ENCODE measurements around the gene REL. TPM values are rescaled to one million over a fixed set of nuclear protein-coding genes. Genes with fewer than 3 reads are reported as not detected.

The REL gene
- total RNA-seq, 1 donor from 2014 or later, result 29.1 TPM

DNA sequence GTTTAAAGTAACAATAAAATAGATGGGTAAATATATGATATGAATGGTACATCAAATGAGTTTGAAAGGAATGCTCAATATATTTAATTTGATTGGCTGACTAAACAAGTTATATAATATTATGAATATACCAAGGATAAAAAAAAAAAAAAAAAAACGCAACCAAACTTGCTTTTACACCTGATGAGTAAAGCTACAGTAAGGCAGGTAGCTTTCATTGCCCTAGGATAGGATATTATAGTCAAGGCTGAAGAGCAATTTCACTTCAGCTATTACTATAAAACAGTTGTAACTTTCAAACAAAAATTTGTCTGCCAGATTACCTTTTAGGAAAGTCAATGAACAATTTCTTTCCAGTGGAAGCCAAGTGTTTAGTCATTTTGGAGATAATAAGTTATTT lies 79.3 kb downstream of the REL start:
- no peak overlapping the region for H3K4me3 ChIP-seq
- H3K27me3 ChIP-seq, result no peaks in the 10 kb centered on the region
- ATAC-seq (no peak), DNase-seq (no peak)
- TF ChIP-seq, protein P1, sequence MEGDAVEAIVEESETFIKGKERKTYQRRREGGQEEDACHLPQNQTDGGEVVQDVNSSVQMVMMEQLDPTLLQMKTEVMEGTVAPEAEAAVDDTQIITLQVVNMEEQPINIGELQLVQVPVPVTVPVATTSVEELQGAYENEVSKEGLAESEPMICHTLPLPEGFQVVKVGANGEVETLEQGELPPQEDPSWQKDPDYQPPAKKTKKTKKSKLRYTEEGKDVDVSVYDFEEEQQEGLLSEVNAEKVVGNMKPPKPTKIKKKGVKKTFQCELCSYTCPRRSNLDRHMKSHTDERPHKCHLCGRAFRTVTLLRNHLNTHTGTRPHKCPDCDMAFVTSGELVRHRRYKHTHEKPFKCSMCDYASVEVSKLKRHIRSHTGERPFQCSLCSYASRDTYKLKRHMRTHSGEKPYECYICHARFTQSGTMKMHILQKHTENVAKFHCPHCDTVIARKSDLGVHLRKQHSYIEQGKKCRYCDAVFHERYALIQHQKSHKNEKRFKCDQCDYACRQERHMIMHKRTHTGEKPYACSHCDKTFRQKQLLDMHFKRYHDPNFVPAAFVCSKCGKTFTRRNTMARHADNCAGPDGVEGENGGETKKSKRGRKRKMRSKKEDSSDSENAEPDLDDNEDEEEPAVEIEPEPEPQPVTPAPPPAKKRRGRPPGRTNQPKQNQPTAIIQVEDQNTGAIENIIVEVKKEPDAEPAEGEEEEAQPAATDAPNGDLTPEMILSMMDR (IDR thresholded peaks at IDR 0.05), result no peak
- no peaks in the 10 kb centered on the region for H3K36me3 ChIP-seq
- intact Hi-C loops (cut with DNase I), result no loop called here
- no peaks in the 10 kb centered on the region for H3K9me3 ChIP-seq
- H3K4me1 ChIP-seq, result no peaks in the 10 kb centered on the region
- no peak overlapping the region for H3K27ac ChIP-seq

DNA sequence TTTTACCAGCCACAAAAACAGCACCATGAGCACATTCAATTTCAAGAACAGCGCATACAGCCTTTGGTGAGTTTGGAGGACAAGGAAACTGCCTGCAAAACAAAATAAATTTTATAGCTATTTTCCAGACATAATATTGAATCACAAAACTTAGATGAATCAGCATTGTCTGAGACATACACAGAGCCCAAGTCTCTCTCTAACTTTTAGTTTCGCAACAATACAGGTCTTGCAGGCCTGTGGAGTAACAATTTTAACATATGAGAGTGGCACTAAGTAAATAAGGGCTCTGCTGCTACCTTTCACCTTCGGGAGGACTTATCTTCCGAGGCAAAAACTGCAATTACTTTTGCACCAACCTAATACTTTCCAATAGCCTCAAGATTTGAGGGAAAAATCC lies 80.1 kb downstream of the REL start:
- TF ChIP-seq, protein P1 (IDR thresholded peaks at IDR 0.05), result no peak
- DNase-seq, result no peak
- intact Hi-C loops (cut with DNase I), result no loop called here
- H3K36me3 ChIP-seq, result no peaks in the 10 kb centered on the region
- H3K27me3 ChIP-seq, result no peaks in the 10 kb centered on the region
- H3K4me3 ChIP-seq, result no peak overlapping the region
- H3K27ac ChIP-seq, result no peak overlapping the region
- peak; percentile 91 for ATAC-seq
- no peaks in the 10 kb centered on the region for H3K9me3 ChIP-seq
- no peaks in the 10 kb centered on the region for H3K4me1 ChIP-seq

DNA sequence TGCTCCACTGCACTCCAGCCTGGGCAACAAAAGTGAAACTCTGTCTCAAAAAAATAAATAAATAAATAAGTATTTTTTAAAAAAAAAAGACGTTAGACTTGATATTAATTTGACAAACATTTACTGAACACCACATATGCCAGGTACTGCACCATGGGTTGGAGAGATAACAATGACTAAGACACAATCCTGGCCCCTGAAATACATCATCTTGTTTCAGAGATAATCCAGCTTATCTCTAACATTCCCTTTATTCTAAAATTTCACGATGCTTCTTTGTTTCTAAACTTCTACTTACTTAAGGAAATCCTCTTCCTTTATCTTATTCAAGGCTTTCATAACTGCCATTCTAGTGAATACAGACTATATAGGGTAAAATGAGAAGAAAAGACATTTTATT lies 81.2 kb downstream of the REL start:
- Histone ChIP-seq H3K27ac (no peak overlapping the region), H3K27me3 (no peaks in the 10 kb centered on the region), H3K4me3 (no peak overlapping the region), H3K4me1 (no peaks in the 10 kb centered on the region), H3K36me3 (no peaks in the 10 kb centered on the region), H3K9me3 (no peaks in the 10 kb centered on the region)
- ATAC-seq (no peak), DNase-seq (no peak)
- TF ChIP-seq, protein P1 (IDR thresholded peaks at IDR 0.05), result no peak
- intact Hi-C loops (cut with DNase I), result no loop called here

DNA sequence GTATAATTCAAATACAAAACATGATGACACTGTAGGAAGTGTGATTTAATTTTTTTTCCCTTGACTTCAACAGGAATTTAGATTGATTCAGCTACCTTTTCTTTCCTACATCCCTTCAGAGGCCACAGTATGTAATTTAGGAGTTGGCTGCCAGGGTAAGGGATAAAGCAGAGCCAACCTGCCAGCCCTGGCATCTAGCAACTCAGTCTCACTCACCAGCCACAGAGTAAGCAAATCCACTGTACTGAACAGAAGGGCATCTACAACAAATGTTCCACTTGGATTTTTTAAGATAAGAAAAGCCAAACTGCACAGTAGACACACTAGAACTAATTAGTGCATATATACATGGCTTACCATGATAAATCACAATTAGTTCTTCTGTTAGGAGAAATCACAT lies 81.8 kb downstream of the REL start:
- H3K36me3 ChIP-seq, result no peaks in the 10 kb centered on the region
- H3K4me3 ChIP-seq, result no peak overlapping the region
- no peak overlapping the region for H3K27ac ChIP-seq
- TF ChIP-seq, protein P1 (IDR thresholded peaks at IDR 0.05), result no peak
- intact Hi-C loops (cut with DNase I), result no loop called here
- no peak for DNase-seq
- H3K27me3 ChIP-seq, result no peaks in the 10 kb centered on the region
- no peak for ATAC-seq
- no peaks in the 10 kb centered on the region for H3K9me3 ChIP-seq
- no peaks in the 10 kb centered on the region for H3K4me1 ChIP-seq

DNA sequence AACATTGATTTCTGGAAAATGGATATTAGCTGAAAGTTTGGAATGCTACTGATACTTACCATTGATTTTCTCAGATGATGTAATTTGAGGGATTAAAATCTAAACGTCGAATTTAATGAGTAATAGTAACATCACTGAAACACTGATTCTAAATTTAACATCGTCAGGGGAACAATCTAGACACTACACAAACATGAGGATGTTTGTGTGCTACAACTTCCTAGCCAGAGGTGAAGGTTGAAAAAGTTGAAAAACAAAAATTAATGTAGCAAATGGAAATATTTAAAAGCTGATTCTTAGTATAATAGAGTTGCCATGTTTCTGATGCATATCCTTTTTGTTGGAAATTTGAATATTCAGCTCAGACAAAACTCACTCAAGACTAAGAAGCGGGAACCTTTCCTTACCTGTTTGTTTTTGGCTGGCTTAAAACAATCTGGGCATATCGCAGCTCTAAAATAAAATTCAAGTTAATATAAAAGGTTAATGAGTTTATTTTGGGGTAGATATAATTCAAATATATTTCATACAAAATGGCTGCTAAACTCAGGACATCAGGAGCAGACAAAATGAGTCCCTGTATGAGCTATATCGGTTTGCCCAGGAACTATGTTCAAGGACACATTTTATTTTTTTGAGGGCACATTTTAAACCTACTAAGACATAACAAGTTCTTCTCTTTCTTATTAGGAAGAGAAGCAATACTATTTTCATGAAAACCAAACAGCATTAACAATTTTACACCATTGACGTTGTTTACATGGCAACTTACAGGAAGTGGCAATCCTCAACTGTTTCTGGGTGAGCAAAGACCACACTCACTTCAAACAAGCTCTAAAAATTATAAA lies 83.5 kb downstream of the REL start:
- H3K9me3 ChIP-seq, result no peaks in the 10 kb centered on the region
- H3K27me3 ChIP-seq, result no peaks in the 10 kb centered on the region
- ATAC-seq (no peak), DNase-seq (no peak)
- no peaks in the 10 kb centered on the region for H3K36me3 ChIP-seq
- no peaks in the 10 kb centered on the region for H3K4me1 ChIP-seq
- TF ChIP-seq, protein P1 (IDR thresholded peaks at IDR 0.05), result no peak
- no peak overlapping the region for H3K27ac ChIP-seq
- intact Hi-C loops (cut with DNase I), result no loop called here
- no peak overlapping the region for H3K4me3 ChIP-seq

DNA sequence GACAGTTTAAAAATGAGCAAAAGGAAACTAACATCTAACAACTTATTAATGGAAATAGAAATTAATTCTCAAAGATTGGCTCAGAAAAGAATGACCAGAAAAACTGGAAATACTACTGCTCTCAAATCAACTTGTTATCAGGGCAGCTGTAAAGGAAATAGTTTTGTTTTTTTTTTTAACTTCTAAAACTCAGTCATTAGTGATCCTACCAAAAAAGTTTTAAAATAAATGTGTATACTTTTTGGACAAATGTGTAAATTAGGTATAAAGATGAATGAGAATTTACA lies 84.1 kb downstream of the REL start:
- Histone ChIP-seq H3K4me1 (no peaks in the 10 kb centered on the region), H3K36me3 (no peaks in the 10 kb centered on the region), H3K9me3 (no peaks in the 10 kb centered on the region), H3K4me3 (no peak overlapping the region), H3K27ac (no peak overlapping the region), H3K27me3 (no peaks in the 10 kb centered on the region)
- DNase-seq (no peak), ATAC-seq (no peak)
- intact Hi-C loops (cut with DNase I), result no loop called here
- TF ChIP-seq, protein P1 (IDR thresholded peaks at IDR 0.05), result no peak
